ENCODE results near the gene NRDE2. TPM values are rescaled to one million over a fixed set of nuclear protein-coding genes. Genes with fewer than 3 reads are reported as not detected.

Gene NRDE2
- total RNA-seq, 2 donors from 2014 or later: 18.6 to 21.5 TPM

DNA sequence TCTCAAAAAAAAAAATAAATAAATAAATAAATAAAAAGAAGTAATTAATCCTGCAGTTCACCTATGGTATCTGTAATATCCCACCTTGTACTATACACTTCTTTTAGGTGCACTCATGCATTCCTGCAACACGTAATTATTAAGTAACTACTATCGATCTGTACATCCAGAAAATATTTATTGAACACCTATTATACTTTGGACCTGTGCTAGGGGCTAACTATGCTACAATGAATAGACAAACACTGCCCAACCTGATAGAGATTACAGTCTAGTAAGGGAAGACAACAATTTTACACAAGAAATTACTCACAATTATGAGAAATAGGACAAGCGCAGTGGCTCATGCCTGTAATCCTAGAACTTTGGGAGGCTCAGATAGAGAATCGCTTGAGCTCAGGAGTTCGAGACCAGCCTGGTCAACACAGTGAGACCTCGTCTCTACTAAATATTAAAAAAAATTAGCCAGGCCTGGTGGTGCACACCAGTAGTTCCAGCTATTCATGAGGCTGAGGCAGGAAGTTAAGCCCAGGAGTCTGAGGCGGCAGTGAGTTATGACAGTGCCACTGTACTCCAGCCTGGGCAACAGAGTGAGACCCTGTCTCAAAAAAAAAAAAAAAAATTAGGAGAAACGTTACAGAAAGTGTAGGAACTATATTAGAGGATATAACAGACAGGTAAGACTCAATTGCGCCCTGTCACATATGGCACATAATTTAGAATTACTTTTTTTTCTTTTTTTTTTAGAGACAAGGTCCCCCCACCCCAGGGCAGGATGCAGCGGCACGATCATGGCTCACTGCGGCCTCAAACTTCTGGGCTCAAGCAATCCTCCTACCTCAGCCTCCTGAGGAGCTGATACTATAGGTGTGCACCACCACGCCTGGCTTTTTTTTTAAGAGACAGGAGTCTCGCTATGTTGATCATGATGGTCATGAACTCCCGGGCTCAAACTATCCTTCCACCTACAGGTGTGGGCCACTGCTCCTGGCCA lies 1.2 kb downstream of the NRDE2 start:
- peaks cover 21% of the 10 kb centered on the region for H3K4me1 Mint-ChIP-seq
- no peaks in the 10 kb centered on the region for H3K9me3 ChIP-seq (ENCODE audit: control insufficient read depth, low read length, poor library complexity, severe bottlenecking)

GRCh38 chr14:90321891-90322290 lies 9.8 kb downstream of the NRDE2 start:
- Mint-ChIP-seq H3K36me3 (ENCODE audit: low read depth) (peaks cover 9% of the 10 kb centered on the region), H3K27ac (no peak overlapping the region), H3K4me3 (no peak overlapping the region), H3K4me1 (peaks cover 22% of the 10 kb centered on the region), H3K27me3 (no peaks in the 10 kb centered on the region)
- no peaks in the 10 kb centered on the region for H3K9me3 ChIP-seq (ENCODE audit: control insufficient read depth, low read length, poor library complexity, severe bottlenecking)
- no peak for DNase-seq
- ATAC-seq: no peak

More for the DNA sequence above, 1.2 kb downstream of the NRDE2 start:
- no peak for DNase-seq
- Mint-ChIP-seq H3K4me3 (peak overlapping the region; percentile 90), H3K27ac (peak overlapping the region; percentile 92), H3K27me3 (peaks cover 3% of the 10 kb centered on the region), H3K36me3 (ENCODE audit: low read depth) (no peaks in the 10 kb centered on the region)
- no peak for ATAC-seq

DNA sequence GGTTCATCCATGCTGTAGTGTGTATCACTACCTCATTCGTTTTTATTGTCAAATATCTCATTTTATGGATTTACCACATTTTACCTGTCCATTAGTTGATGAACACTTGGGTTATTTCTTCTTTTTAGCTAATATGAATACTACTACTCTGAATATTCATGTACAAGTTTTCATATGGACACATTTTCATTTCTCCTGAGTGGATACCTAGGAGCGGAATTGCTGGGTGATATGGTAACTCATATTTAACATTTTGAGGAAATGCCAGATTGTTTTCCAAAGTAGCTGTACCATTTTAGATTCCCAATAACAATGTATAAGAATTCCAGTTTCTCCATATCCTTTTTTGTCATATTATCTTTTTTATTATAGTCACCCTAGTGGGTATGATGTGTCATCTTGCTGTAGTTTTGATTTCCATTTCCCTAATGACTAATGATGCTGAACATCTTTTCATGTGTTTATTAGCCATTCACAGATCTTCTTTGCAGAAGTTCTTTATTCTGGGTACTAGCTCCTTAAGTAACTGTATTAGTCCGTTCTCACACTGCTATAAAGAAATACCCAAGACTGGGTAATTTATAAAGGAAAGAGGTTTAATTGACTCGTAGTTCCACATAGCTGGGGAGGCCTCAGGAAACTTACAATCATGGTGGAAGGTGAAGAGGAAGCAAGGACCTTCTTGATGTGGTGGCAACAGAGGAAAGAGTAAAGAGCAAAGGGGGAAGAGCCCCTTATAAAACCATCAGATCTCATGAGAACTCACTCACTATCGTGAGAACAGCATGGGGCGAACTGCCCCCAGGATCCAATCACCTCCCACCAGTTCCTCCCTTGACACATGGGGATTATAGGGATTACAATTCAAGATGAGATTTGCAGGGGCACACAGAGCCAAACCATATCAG lies 11.9 kb downstream of the NRDE2 start:
- no peaks in the 10 kb centered on the region for H3K9me3 ChIP-seq (ENCODE audit: control insufficient read depth, low read length, poor library complexity, severe bottlenecking)
- H3K4me1 Mint-ChIP-seq: peaks cover 18% of the 10 kb centered on the region
- DNase-seq: no peak
- ATAC-seq: no peak
- H3K36me3 Mint-ChIP-seq (ENCODE audit: low read depth): peaks cover 14% of the 10 kb centered on the region
- no peak overlapping the region for H3K27ac Mint-ChIP-seq
- no peaks in the 10 kb centered on the region for H3K27me3 Mint-ChIP-seq
- no peak overlapping the region for H3K4me3 Mint-ChIP-seq

- Mint-ChIP-seq H3K36me3 (ENCODE audit: low read depth) (peaks cover 11% of the 10 kb centered on the region), H3K4me1 (peaks cover 15% of the 10 kb centered on the region), H3K27me3 (no peaks in the 10 kb centered on the region), H3K27ac (no peak overlapping the region), H3K4me3 (no peak overlapping the region)
- DNase-seq (no peak), ATAC-seq (no peak)
- no peaks in the 10 kb centered on the region for H3K9me3 ChIP-seq (ENCODE audit: control insufficient read depth, low read length, poor library complexity, severe bottlenecking)
Measured at GRCh38 chr14:90319173-90319572, 12.6 kb downstream of the NRDE2 start.

DNA sequence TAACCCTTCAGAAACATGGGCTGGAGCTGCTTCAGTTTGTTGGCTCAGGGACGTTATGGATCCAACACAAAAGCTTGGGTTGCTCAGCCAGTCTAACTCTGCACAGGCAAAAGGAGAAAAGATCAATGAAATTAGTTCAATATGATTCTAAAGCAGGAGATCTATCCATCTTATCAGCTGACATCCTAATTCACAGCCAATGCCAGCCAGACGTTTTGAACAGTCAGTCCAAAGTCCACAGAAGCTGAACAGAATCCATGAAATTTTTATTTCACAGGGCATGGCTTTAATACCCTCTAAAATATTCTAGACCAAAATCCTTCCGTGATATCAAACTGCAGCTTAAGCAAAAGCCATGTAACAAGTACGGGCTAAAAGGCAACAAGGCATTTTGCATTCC lies 13.7 kb downstream of the NRDE2 start:
- no peak for DNase-seq
- Mint-ChIP-seq H3K4me3 (no peak overlapping the region), H3K27ac (no peak overlapping the region), H3K4me1 (peaks cover 14% of the 10 kb centered on the region), H3K36me3 (ENCODE audit: low read depth) (peaks cover 8% of the 10 kb centered on the region), H3K27me3 (no peaks in the 10 kb centered on the region)
- no peak for ATAC-seq
- H3K9me3 ChIP-seq (ENCODE audit: control insufficient read depth, low read length, poor library complexity, severe bottlenecking): no peaks in the 10 kb centered on the region

GRCh38 chr14:90317286-90317685 lies 14.5 kb downstream of the NRDE2 start:
- peak overlapping the region; percentile 16 for H3K27ac Mint-ChIP-seq
- H3K27me3 Mint-ChIP-seq: no peaks in the 10 kb centered on the region
- no peaks in the 10 kb centered on the region for H3K9me3 ChIP-seq (ENCODE audit: control insufficient read depth, low read length, poor library complexity, severe bottlenecking)
- DNase-seq (no peak), ATAC-seq (no peak)
- H3K36me3 Mint-ChIP-seq (ENCODE audit: low read depth): peaks cover 8% of the 10 kb centered on the region
- peaks cover 14% of the 10 kb centered on the region for H3K4me1 Mint-ChIP-seq
- no peak overlapping the region for H3K4me3 Mint-ChIP-seq

- peaks cover 8% of the 10 kb centered on the region for H3K4me1 Mint-ChIP-seq
Measured at GRCh38 chr14:90308561-90308960, 23.2 kb downstream of the NRDE2 start.

DNA sequence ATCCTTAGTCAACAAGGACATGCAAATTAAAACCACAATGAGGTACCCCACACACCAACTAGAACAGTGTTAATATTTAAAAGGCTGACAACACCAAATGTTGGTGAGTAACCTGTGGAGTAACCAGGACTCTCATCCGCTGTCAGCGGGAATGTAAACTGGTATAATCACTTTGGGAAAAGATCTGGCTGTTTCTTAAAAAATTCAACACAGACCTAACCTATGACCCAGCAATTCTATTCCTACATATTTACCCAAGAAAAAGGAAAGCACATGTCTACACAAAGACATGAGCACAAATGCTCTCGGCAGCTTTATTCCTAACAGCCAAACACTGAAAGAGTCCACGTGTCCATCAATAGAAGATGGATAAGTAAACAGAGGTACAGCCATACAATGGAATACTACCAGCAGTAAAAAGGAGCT lies 26.6 kb downstream of the NRDE2 start:
- H3K9me3 ChIP-seq (ENCODE audit: control insufficient read depth, low read length, poor library complexity, severe bottlenecking): no peaks in the 10 kb centered on the region
- H3K27me3 Mint-ChIP-seq: no peaks in the 10 kb centered on the region
- no peak overlapping the region for H3K4me3 Mint-ChIP-seq
- peaks cover 14% of the 10 kb centered on the region for H3K4me1 Mint-ChIP-seq
- ATAC-seq (no peak), DNase-seq (no peak)
- no peak overlapping the region for H3K27ac Mint-ChIP-seq
- peaks cover 14% of the 10 kb centered on the region for H3K36me3 Mint-ChIP-seq (ENCODE audit: low read depth)

More at GRCh38 chr14:90308561-90308960, 23.2 kb downstream of the NRDE2 start:
- Mint-ChIP-seq H3K27me3 (no peaks in the 10 kb centered on the region), H3K4me3 (no peak overlapping the region), H3K27ac (no peak overlapping the region), H3K36me3 (ENCODE audit: low read depth) (peaks cover 12% of the 10 kb centered on the region)
- H3K9me3 ChIP-seq (ENCODE audit: control insufficient read depth, low read length, poor library complexity, severe bottlenecking): no peaks in the 10 kb centered on the region
- no peak for ATAC-seq
- DNase-seq: no peak

GRCh38 chr14:90304502-90304901 lies 27.2 kb downstream of the NRDE2 start:
- no peak for ATAC-seq
- Mint-ChIP-seq H3K4me1 (peaks cover 14% of the 10 kb centered on the region), H3K27ac (no peak overlapping the region), H3K36me3 (ENCODE audit: low read depth) (peaks cover 14% of the 10 kb centered on the region), H3K4me3 (no peak overlapping the region), H3K27me3 (no peaks in the 10 kb centered on the region)
- H3K9me3 ChIP-seq (ENCODE audit: control insufficient read depth, low read length, poor library complexity, severe bottlenecking): no peaks in the 10 kb centered on the region
- no peak for DNase-seq

DNA sequence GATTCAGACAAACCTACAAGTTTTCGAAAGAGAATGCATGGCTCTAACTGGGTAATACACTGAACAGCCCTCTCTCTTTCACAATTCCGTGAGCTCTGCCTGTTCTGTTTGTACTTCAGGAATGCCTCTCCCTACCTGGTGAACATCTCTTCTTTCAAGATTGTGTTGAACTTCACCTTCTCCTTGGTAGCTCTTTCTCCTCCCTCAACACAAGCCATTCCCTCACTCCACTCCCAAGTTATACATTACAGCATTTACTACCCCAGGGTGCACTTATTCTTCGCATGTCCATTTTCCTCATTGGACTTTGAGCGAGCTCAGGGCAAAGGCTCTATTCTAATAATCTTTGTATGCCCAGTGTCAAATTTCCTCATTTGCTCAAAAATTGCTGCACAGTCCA lies 28.3 kb downstream of the NRDE2 start:
- no peak overlapping the region for H3K27ac Mint-ChIP-seq
- no peak for DNase-seq
- H3K4me3 Mint-ChIP-seq: no peak overlapping the region
- H3K4me1 Mint-ChIP-seq: peaks cover 12% of the 10 kb centered on the region
- no peaks in the 10 kb centered on the region for H3K9me3 ChIP-seq (ENCODE audit: control insufficient read depth, low read length, poor library complexity, severe bottlenecking)
- no peak for ATAC-seq
- H3K27me3 Mint-ChIP-seq: no peaks in the 10 kb centered on the region
- peaks cover 12% of the 10 kb centered on the region for H3K36me3 Mint-ChIP-seq (ENCODE audit: low read depth)

DNA sequence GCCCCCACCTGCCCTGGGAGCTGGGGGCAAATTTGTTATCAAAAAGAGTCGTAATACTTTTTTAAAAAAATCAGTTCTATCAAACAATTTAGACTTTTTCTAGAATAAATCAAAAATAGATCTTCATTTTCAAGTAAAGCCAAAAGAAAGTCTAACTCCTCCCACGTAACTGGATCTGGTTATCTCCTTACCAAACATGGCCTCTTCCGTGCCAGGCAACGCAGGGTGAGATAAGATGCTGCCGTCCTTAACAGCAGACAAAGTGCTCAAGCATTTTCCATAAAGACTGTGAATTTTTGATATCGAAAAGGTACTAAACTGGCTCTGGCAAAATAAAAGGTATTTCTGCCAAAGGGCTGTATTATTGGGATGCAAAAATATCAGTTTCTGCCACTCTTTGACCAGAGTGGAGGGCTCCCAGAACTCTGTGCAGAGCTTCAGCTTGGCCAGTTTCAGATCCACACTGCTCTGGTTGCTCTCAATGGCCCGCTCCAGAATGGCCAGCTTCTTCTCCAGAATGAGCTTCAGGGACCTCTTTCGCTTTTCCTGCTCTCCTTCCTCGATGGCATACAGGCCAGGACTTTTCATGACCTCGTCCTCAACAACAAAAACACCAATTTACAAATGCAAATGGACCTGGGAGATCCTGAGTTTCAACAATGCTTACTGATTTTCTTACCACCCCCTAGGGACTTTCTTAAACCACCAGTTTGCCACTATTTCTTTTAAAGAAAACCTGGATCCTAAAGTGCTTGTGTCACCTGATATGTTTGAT lies 29.0 kb downstream of the NRDE2 start:
- peaks cover 12% of the 10 kb centered on the region for H3K4me1 Mint-ChIP-seq
- ATAC-seq (no peak), DNase-seq (no peak)
- H3K27me3 Mint-ChIP-seq: no peaks in the 10 kb centered on the region
- H3K9me3 ChIP-seq (ENCODE audit: control insufficient read depth, low read length, poor library complexity, severe bottlenecking): no peaks in the 10 kb centered on the region
- H3K27ac Mint-ChIP-seq: no peak overlapping the region
- no peak overlapping the region for H3K4me3 Mint-ChIP-seq
- peaks cover 12% of the 10 kb centered on the region for H3K36me3 Mint-ChIP-seq (ENCODE audit: low read depth)

- peaks cover 12% of the 10 kb centered on the region for H3K36me3 Mint-ChIP-seq (ENCODE audit: low read depth)
- peaks cover 12% of the 10 kb centered on the region for H3K4me1 Mint-ChIP-seq
- no peak overlapping the region for H3K27ac Mint-ChIP-seq
- DNase-seq: no peak
- no peak overlapping the region for H3K4me3 Mint-ChIP-seq
- no peaks in the 10 kb centered on the region for H3K27me3 Mint-ChIP-seq
- H3K9me3 ChIP-seq (ENCODE audit: control insufficient read depth, low read length, poor library complexity, severe bottlenecking): no peaks in the 10 kb centered on the region
- no peak for ATAC-seq
Measured at GRCh38 chr14:90301668-90302090, 30.1 kb downstream of the NRDE2 start.
